ENCODE data around the gene CD300LF. TPM values are rescaled to one million over a fixed set of nuclear protein-coding genes. Genes with fewer than 3 reads are reported as not detected.

The CD300LF gene
- total RNA-seq, 4 donors from 2014 or later, result 1.1 to 1.7 TPM; not detected in 2

GRCh38 chr17:74746376-74746775, 33.7 kb upstream of the CD300LF start:
- TF ChIP-seq POLR2A (IDR thresholded peaks at IDR 0.05) (no peak), CTCF (IDR thresholded peaks at IDR 0.05) (no peak)
- Histone ChIP-seq H3K27ac (peak overlapping the region in 2 of 4 donors; percentile 27 to 94), H3K36me3 (no peaks in the 10 kb centered on the region), H3K4me1 (peaks cover 3 to 46% (median 29%) of the 10 kb centered on the region in 4 donors), H3K4me3 (no peak overlapping the region), H3K27me3 (no peaks in the 10 kb centered on the region), H3K9me3 (no peaks in the 10 kb centered on the region)
- DNase-seq, result peak in 1 of 3 donors; percentile 41

- Histone ChIP-seq H3K9me3 (no peaks in the 10 kb centered on the region), H3K27ac (peak overlapping the region in 2 of 4 donors; percentile 40 to 85), H3K36me3 (no peaks in the 10 kb centered on the region), H3K4me1 (peaks cover 0 to 39% (median 33%) of the 10 kb centered on the region in 4 donors), H3K4me3 (no peak overlapping the region), H3K27me3 (no peaks in the 10 kb centered on the region)
- TF ChIP-seq CTCF (IDR thresholded peaks at IDR 0.05) (no peak), POLR2A (IDR thresholded peaks at IDR 0.05) (no peak)
- DNase-seq, result peak in 1 of 3 donors; percentile 43
Measured at GRCh38 chr17:74745548-74746177, 32.9 kb upstream of the CD300LF start.

GRCh38 chr17:74744714-74745547, 32.2 kb upstream of the CD300LF start:
- Histone ChIP-seq H3K36me3 (no peaks in the 10 kb centered on the region), H3K9me3 (no peaks in the 10 kb centered on the region), H3K4me3 (peak overlapping the region in 2 of 4 donors; percentile 28 to 29), H3K27ac (peak overlapping the region; percentile 1 to 85 (median 48)), H3K27me3 (no peaks in the 10 kb centered on the region), H3K4me1 (peaks cover 0 to 44% (median 34%) of the 10 kb centered on the region in 4 donors)
- peak; percentile 83 to 95 (median 95) for DNase-seq
- peak in 1 of 2 donors; percentile 29 for TF ChIP-seq POLR2A (IDR thresholded peaks at IDR 0.05)
- peak; percentile 99 to 100 (median 100) for TF ChIP-seq CTCF (IDR thresholded peaks at IDR 0.05)

GRCh38 chr17:74744349-74744713, 31.6 kb upstream of the CD300LF start:
- DNase-seq, result peak in 1 of 3 donors; percentile 49

GRCh38 chr17:74743755-74744154, 31.0 kb upstream of the CD300LF start:
- no peak for DNase-seq
- TF ChIP-seq CTCF (IDR thresholded peaks at IDR 0.05) (no peak), POLR2A (IDR thresholded peaks at IDR 0.05) (no peak)
- Histone ChIP-seq H3K27ac (peak overlapping the region in 1 of 4 donors; percentile 82), H3K4me3 (no peak overlapping the region), H3K9me3 (no peaks in the 10 kb centered on the region), H3K27me3 (no peaks in the 10 kb centered on the region), H3K36me3 (no peaks in the 10 kb centered on the region), H3K4me1 (peaks cover 0 to 48% (median 38%) of the 10 kb centered on the region in 4 donors)

More at GRCh38 chr17:74744349-74744713, 31.6 kb upstream of the CD300LF start:
- Histone ChIP-seq H3K4me1 (peaks cover 0 to 44% (median 34%) of the 10 kb centered on the region in 4 donors), H3K27ac (peak overlapping the region in 3 of 4 donors; percentile 40 to 85 (median 57)), H3K27me3 (no peaks in the 10 kb centered on the region), H3K9me3 (no peaks in the 10 kb centered on the region), H3K4me3 (no peak overlapping the region), H3K36me3 (no peaks in the 10 kb centered on the region)
- TF ChIP-seq CTCF (IDR thresholded peaks at IDR 0.05), result no peak
